ENCODE data around the gene EIPR1. TPM values are rescaled to one million over a fixed set of nuclear protein-coding genes. Genes with fewer than 3 reads are reported as not detected.

The EIPR1 gene
- total and polyA plus RNA-seq, 2 of the 4 experiments (the other 2 are of a cell fraction) = 46.5 to 67.4 TPM

DNA sequence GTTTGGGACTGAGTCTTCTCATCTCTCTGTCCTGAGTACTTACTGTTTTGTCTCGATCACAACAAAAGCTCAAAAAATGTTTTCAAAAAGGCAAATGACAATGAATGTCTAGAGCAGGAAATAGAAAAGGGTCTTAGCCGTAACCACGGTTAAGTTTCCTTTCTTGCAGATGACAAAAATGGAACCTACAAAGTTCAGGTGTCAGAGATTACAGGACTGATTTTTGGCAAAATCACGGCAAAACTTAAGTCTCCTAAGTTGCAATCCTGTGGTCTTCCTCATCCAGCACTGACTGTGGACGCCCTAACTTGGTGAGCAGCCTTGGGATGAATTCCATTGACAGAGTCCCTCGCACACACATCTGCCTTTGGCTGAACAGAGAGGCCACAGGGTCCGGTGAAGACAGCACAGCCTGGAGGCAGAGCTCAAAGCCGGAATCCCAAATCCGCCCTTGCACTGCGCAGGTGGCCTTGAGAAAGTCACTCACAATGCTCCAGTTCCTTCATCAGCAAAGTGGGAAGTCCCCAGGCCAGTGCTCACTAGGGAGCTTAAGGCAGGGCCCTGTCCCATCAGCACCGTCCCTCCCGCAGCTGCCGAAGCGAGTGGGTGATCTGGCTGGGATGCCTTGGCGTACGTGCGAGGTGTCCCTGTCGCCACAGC lies 55.2 kb downstream of the EIPR1 start:
- Histone ChIP-seq H2AK5ac (ENCODE audit: low read depth, low read length) (no peak overlapping the region), H3K56ac (ENCODE audit: extremely low read depth, insufficient read depth, low read length) (no peak overlapping the region), H2BK5ac (ENCODE audit: low read depth, low read length, poor library complexity, severe bottlenecking) (no peak overlapping the region), H2AK9ac (replicated peaks; ENCODE audit: low read depth, low read length, poor library complexity) (no peak overlapping the region), H3K9me3 (ENCODE audit: control insufficient read depth, insufficient read depth, low read length) (no peaks in the 10 kb centered on the region), H3K4me3 (ENCODE audit: insufficient read depth, low read depth, low read length) (no peak overlapping the region), H3K18ac (ENCODE audit: low read depth, low read length) (no peak overlapping the region), H3K4me1 (ENCODE audit: control insufficient read depth, insufficient read depth, low read length) (no peaks in the 10 kb centered on the region), H4K20me1 (ENCODE audit: insufficient read depth, low read length) (peaks cover 3% of the 10 kb centered on the region; the same call in 1 of the 2 replicates), H2AFZ (replicated peaks; ENCODE audit: low read length, poor library complexity) (no peak overlapping the region), H4K5ac (ENCODE audit: low read depth, low read length) (no peak overlapping the region), H2BK120ac (ENCODE audit: low read depth, low read length) (no peak overlapping the region), H3K23ac (ENCODE audit: low read depth, low read length) (no peak overlapping the region), H3K27me3 (ENCODE audit: control insufficient read depth, insufficient read depth, low read length) (no peaks in the 10 kb centered on the region), H3K27ac (ENCODE audit: insufficient read depth, low read length) (no peak overlapping the region), H4K8ac (ENCODE audit: low read depth in 2 of 2, low read length in 2 of 2) (no peak overlapping the region), H2BK15ac (ENCODE audit: low read depth, low read length) (no peak overlapping the region), H3K79me1 (ENCODE audit: low read depth in 1 of 2, low read length in 2 of 2) (peaks cover 14 to 18% of the 10 kb centered on the region in 2 experiments; a peak in 2 of 4 replicates), H3K4ac (ENCODE audit: low read depth, low read length) (no peak overlapping the region), H3K4me2 (ENCODE audit: low read depth, low read length) (no peak overlapping the region), H3K9ac (ENCODE audit: low read depth, low read length) (no peak overlapping the region), H3K9me1 (ENCODE audit: insufficient read depth, low read length) (no peaks in the 10 kb centered on the region), H2BK20ac (ENCODE audit: low read depth, low read length) (no peak overlapping the region), H3K14ac (replicated peaks; ENCODE audit: low read depth, low read length) (no peak overlapping the region), H3K36me3 (ENCODE audit: control insufficient read depth, insufficient read depth, low read length) (peaks cover 8% of the 10 kb centered on the region; the same call in 1 of the 2 replicates), H4K91ac (ENCODE audit: insufficient read depth, low read depth, low read length) (no peak overlapping the region)
- ChIA-PET POLR2A (ENCODE audit: unreplicated experiment) (no interaction called here), CTCF (no interaction called here)
- intact Hi-C loops (cut with micrococcal nuclease) (no loop called here), in situ Hi-C loops (cut with MboI; ENCODE audit: low sequenced_read_pairs) (no loop called here), dilution Hi-C loops (cut with HindIII; ENCODE audit: low sequenced_read_pairs, unreplicated experiment) (no loop called here)
- BruUV-seq (replicated peaks) = no TSS peak
- DNase-seq (no peak), ATAC-seq (ENCODE audit: low read depth) (no peak)
- 84% methylated on average over 11 of the region's 18 CpGs; no CpG with 5 or more reads in 1 of the 2 experiments for WGBS, 2 experiments (ENCODE audit: extremely low coverage in 2 of 2, insufficient read length in 1 of 2)
- TF ChIP-seq SMC3 (IDR thresholded peaks at IDR 0.05; ENCODE audit: low read depth, low read length) (no peak), RFX5 (IDR thresholded peaks at IDR 0.05; ENCODE audit: low read depth, low read length) (no peak), RAD21 (IDR thresholded peaks at IDR 0.05; ENCODE audit: low read length) (no peak), POLR2A (IDR thresholded peaks at IDR 0.05; ENCODE audit: low read depth, low read length) (no peak), FOS (IDR thresholded peaks at IDR 0.05; ENCODE audit: low read depth, low read length) (no peak), BHLHE40 (IDR thresholded peaks at IDR 0.05; ENCODE audit: low read depth, low read length) (no peak), MAFK (IDR thresholded peaks at IDR 0.05; ENCODE audit: low read depth, low read length) (no peak), NFE2L2 (IDR thresholded peaks at IDR 0.05; ENCODE audit: low read depth, low read length) (no peak), MAZ (IDR thresholded peaks at IDR 0.05; ENCODE audit: borderline replicate concordance, low read depth, low read length) (no peak), CHD1 (IDR thresholded peaks at IDR 0.05; ENCODE audit: low read depth, low read length) (no peak), CEBPB (IDR thresholded peaks at IDR 0.05; ENCODE audit: low read depth, low read length) (no peak), MXI1 (IDR thresholded peaks at IDR 0.05; ENCODE audit: borderline replicate concordance, low read depth, low read length) (no peak)
- TF ChIP-seq, protein P1, sequence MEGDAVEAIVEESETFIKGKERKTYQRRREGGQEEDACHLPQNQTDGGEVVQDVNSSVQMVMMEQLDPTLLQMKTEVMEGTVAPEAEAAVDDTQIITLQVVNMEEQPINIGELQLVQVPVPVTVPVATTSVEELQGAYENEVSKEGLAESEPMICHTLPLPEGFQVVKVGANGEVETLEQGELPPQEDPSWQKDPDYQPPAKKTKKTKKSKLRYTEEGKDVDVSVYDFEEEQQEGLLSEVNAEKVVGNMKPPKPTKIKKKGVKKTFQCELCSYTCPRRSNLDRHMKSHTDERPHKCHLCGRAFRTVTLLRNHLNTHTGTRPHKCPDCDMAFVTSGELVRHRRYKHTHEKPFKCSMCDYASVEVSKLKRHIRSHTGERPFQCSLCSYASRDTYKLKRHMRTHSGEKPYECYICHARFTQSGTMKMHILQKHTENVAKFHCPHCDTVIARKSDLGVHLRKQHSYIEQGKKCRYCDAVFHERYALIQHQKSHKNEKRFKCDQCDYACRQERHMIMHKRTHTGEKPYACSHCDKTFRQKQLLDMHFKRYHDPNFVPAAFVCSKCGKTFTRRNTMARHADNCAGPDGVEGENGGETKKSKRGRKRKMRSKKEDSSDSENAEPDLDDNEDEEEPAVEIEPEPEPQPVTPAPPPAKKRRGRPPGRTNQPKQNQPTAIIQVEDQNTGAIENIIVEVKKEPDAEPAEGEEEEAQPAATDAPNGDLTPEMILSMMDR (conservative IDR thresholded peaks at IDR 0.05; ENCODE audit: low read depth, low read length) = no peak
- TF ChIP-seq, protein P2, sequence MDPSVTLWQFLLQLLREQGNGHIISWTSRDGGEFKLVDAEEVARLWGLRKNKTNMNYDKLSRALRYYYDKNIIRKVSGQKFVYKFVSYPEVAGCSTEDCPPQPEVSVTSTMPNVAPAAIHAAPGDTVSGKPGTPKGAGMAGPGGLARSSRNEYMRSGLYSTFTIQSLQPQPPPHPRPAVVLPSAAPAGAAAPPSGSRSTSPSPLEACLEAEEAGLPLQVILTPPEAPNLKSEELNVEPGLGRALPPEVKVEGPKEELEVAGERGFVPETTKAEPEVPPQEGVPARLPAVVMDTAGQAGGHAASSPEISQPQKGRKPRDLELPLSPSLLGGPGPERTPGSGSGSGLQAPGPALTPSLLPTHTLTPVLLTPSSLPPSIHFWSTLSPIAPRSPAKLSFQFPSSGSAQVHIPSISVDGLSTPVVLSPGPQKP (IDR thresholded peaks at IDR 0.05; ENCODE audit: borderline replicate concordance, low read depth, low read length) = no peak
- TF ChIP-seq, protein P3, sequence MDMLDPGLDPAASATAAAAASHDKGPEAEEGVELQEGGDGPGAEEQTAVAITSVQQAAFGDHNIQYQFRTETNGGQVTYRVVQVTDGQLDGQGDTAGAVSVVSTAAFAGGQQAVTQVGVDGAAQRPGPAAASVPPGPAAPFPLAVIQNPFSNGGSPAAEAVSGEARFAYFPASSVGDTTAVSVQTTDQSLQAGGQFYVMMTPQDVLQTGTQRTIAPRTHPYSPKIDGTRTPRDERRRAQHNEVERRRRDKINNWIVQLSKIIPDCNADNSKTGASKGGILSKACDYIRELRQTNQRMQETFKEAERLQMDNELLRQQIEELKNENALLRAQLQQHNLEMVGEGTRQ (IDR thresholded peaks at IDR 0.05; ENCODE audit: low read depth, low read length) = no peak

Data from IMR-90 (cell line).